Stimulated activated CD4-positive, alpha-beta T cell treated with anti-CD3 and anti-CD28 coated beads, TNF-alpha, amount 100 ng/mL, for 1 hour (primary cell): Measurements from ENCODE around the gene ADISSP.

ENCODE experiments used
- DNase-seq, 3 donors: peaks; one replicate each; pipeline ENCODE4 v3.0.0-alpha.2; 2020; ENCODE audit warnings: low read depth in 3 of 3, low spot score in 1 of 3

ADISSP gene

DNA sequence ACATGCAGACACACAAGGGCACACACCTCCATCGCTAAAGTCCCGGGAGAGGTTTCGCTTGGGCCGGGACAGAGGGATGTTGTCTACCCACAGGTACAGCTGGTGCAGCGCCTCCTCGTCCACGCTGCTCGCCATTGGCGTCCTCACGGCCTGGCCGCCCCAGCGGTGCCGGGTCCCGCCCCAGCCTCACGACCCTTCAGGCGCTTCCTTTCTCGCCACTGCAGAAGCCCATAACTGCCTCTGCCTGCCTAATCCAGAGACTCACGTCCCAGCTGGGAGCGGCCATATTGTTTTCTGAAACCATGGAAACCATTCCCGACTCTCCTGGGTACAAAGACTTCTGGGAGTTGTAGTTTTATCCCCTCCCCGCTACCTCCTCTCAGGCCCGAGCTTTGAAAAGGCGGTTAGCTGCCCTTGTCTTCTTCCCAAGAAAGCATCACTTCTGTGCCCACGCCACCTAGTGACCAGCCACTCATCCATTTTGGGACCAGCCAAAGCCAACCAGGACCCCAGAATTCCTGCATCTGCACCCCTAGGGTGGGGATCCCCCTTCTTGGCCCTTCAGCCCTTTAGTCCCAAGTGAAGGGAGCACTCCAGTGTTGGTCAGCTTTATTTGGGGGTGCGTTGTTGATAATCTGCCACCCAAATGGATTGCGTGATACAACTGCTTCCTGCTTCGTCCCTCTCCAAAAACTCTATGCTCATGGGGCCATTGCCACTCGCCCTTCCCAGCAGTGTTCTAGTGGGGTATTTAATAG lies 13.8 kb upstream of the ADISSP start, which contains the start of gene SPEF1:
Gene SPEF1 (minus strand): TSS at position 296 of the 758 bp plus-strand sequence. CDS start 161 bp downstream, at position 135.
- no peak for DNase-seq

DNA sequence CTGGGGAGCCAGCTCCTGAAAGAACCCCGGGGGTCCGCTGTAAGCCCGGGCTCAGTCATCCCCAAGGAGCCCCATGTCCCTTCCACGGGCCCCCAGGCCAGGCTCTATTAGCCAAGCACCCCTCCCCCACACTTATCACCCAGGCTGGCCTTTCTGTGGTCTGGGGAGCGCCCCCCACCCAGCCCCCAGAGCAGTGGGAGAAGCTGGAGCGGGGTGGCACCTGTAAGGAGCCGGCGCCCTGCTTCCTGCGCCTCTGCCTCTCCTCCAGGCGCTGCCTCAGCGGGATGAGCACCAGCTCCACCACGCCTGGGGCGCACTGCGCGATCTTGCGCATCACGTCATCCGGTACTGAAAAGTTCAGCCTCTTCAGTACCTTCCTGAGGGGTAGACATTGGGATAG lies 11.4 kb upstream of the ADISSP start:
- DNase-seq: no peak

GRCh38 chr20:3777716-3778629 lies 10.4 kb upstream of the ADISSP start:
- no peak for DNase-seq

- no peak for DNase-seq
Measured at GRCh38 chr20:3777381-3777715, 9.8 kb upstream of the ADISSP start.

DNA sequence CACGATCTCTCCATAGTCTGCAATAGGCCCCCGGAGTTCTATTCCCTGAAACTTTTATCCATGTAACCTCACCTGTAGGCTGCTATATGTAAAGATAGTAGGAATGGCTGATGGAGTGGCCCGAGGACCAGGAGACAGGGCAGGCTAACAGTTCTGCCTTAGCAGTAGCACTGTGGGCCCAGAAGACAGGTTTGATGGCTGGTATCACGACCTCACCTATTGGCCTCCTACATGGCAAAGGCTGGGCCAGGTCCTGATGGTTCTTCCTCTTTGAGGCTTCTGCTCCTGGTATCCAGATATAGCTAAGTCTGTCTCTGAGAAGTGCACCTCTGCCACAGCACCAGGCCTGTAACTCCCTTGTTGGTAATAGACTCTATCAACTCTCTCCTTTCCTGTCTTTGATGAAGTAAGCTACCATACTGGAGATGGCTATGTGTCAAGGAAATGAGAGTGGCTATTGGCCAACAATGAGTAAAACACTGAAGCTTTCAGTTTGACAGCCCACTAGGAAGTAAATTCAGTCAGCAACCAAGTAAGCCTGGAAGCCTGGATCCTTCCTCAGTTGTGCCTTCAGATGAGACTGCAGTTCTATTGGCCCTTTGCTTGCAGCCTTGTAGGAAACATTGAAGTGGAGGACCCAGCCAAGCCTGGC lies 8.0 kb upstream of the ADISSP start:
- no peak for DNase-seq

- DNase-seq: no peak
Measured at GRCh38 chr20:3771552-3772058, 4.1 kb upstream of the ADISSP start.

- peak; percentile 53 to 59 (median 54) for DNase-seq
Measured at GRCh38 chr20:3768342-3769130, 983 bp upstream of the ADISSP start.

DNA sequence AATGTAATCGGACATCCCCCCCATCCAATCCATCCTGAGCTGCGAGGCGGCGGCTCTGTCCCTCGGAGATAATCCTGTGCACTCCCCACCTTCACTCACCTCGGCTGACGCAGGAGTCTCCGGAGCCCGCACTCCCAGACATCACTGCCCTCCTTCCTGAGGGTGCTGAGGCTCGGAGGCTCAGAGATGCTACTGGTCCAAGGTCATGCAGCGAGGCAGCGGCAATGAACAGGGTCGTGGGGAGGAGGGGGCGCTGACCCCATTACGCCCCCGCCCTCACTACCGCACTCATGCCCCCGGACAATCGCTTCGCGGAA lies 485 bp downstream of the ADISSP start:
- no peak for DNase-seq

DNA sequence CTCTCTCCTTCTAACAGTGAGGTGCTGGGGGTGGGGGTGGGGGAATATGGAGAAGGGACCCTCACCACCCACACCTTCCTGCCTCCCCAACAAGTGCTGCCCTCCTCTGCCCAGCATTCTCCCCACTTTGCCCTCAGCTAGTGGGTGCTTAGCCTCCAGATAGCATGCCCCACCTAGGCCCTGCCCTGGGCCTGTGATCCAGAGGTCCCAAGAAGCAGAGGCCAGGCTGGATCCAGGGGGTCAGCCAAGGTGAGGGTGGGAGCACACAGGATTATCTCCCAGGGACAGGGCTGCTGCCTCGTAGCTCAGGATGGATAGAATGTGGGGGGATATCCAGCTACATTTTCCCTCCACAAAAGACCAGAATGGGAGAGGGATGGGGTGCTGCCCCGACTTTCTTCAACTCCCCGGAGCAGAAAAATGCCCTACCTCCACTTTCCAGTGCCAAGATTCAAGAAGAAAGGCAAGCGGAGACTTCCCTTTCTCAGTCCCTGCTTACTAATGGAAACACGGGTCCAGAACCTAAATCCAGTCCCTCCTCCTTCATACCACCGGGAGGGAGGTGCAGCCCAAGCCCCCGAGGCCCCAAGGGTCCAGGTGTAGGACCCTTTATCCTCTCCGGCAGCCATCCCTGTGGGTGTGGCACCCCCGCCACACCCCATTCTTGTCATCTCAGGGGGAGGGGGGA lies 987 bp downstream of the ADISSP start:
- no peak for DNase-seq

DNA sequence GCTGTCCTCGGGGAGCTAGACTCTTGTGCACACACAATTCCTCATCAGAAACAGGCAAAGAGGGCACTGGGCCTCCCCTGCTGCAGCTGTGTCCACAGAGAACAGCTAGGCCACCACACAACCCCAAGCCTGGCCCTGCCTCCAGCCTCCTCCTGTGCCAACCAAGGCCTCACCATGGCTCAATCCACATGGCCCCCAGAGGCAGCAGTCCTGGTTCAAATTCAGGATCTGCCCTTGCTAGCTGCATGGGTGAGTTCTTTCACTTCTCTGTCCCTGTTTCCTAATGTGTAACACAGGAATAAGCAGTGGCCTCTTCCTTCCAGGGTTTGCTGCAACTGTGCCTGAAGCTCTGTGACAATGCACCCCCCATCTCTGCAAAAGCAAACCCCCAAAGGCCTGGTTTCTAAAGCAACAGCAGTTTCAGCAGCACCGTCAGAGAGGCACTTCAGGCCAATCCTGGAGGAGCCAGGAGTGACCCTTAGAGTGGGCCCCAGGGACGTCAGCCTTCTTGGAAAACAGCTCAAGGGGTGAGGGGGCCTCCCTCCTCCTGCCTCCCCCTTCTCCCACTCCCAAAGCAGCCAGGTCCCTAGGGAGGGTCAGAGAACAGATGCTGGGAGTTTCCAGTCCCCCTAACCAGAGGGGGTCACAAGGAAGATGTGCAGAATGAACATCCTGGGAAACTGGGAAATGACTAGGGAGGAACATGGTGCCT lies 2.2 kb downstream of the ADISSP start:
- DNase-seq: no peak

DNA sequence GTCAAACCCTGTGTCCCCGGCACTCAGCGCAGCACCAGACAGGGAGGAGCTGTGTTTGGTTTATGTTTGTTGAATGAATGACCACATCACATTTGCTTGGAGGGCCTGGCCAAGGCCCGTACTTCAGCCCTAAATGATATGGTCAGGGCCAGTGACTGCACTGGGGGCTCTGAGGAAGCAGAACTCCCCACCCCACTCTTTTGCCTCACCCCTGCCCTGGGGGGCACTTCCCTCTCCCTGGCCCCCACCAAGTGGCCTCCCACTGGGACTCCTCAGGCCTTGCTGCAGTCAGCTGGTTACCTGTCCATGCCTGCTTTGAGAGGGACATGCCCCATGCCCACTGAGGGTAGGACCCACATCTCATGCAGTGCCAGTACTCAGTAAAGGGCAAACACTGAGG lies 2.9 kb downstream of the ADISSP start:
- no peak for DNase-seq

DNA sequence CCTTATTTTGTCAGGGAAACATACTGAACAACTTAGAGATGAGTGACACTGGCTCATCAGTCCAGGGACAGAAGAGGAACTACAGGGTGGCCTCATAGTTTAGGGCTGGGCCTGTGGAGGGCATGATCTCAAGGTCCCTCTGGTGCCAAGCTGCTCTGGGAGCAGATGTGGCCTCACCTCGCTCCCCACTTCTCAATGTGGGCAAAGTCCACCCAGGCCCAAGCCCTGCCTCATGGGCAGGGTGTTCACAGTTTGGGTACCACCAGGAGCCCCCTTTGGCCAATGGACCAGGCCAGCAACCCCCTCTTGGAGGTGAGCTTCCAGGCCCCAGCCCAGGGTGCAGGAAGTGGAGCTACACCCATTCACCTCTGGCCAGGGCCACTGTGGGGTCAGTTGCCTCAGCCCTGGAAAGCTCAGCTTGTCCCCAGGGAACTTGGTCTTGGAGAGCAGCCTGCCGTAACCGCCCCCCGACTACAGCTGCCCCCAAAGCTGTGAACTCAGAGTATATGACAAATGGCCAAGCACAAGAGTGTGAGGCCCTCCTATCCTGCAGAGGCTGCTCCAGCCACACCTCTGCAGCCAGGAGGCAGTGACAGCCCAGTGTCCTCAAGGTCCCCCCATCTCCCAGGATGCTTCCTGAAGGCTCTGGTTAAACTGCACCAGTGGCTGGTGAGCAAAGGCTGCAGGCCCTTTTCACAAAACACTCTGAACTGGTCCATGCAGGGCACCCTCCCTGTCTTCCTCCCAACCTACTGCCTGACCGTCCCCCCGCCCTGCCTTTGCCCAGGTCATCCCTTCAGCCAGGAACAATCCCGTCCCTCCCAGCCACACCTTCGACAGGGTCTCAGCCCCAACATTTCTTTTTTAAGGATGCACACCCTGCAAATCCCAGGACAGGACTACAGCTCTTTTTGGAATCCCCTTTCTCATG lies 3.6 kb downstream of the ADISSP start:
- no peak for DNase-seq

DNA sequence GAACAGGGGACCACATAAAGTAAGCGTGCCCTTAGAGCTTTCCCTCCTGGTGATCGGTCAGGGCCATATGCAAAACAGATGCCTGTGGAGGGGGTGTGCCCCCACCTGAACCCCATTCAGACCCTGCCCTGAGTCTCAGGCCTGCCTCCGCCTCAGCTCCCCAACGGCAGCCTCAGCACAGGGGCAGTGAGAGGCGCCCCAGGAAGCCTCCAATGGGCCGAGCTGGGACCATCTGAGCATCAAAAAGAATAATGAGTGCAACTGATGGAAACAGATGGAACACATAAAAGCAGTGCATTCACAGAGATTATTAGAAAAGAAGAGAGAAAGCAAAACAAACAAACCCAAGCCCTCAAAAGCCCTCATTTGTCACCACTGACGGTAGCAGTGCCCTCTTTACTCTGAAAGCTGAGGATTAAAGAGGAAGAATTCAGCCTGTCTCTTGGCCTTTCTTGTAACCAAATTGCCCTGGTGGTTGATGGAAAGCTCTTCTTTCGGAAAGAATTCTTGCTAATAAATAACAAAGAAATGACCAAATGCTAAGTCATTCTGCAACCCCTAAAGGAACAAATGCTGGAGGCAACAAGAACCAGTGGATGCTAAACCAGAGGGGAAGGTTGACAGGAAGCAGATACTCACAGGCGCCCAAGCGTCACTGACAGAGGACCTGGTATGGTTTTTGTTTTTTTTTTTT lies 6.8 kb downstream of the ADISSP start:
- DNase-seq: no peak

DNA sequence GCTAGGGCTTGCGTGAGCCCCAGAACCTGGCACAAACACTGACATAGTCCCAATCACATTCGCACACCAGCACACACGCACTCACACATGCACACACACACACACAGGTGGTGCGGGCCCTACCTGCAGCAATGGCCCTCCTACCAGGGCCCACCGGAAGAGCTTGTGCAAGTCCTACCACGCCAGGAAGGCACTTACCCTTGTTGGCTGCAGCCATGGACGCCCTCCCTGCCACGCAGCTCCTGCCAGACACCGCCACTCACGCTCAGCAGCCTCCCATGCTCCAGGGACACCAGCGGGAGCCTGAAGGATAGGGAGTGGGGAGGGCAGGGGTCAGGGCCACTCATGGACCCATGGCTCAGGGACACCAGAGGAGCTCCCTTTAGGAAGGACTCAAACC lies 7.7 kb downstream of the ADISSP start:
- DNase-seq: no peak

- no peak for DNase-seq
Measured at GRCh38 chr20:3759316-3759823, 8.2 kb downstream of the ADISSP start.

GRCh38 chr20:3758566-3758965 lies 9.0 kb downstream of the ADISSP start:
- DNase-seq: no peak

GRCh38 chr20:3757268-3757667 lies 10.3 kb downstream of the ADISSP start:
- no peak for DNase-seq
